GM21723 (cell line): ENCODE results near the gene FBXW12.
"Not testable (repeated sequence)": the region's sequence is repeated elsewhere in the genome, so short reads cannot be mapped to it uniquely, and the experiment has no call there.

Source experiments
- ATAC-seq: cut with Tn5 transposase; IDR thresholded peaks from one replicate; pipeline ENCODE4 v1.9.1; 2021; ENCODE audit warnings: mild to moderate bottlenecking, moderate library complexity; ENCODE audit not compliant: unreplicated experiment

Gene FBXW12, protein sequence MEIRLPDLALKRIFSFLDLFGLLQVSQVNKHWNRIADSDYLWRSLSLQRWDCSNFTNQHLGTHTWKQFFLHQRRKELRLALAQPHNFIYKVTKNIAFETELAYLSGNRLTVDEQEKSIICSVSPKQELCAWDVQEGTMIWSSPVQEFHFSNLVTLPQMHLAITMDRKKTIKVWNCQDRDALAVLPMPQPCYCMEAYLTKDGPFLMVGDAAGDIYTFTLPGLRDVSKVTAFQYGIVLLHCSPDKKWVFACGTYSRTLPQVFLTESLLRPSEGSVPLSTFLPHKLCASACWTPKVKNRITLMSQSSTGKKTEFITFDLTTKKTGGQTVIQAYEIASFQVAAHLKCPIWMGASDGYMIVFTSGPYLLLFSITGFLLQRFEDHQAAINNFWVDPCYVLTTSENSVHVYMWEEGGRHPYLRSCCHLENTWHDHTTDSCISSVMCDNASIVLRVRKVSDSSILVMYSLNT

DNA sequence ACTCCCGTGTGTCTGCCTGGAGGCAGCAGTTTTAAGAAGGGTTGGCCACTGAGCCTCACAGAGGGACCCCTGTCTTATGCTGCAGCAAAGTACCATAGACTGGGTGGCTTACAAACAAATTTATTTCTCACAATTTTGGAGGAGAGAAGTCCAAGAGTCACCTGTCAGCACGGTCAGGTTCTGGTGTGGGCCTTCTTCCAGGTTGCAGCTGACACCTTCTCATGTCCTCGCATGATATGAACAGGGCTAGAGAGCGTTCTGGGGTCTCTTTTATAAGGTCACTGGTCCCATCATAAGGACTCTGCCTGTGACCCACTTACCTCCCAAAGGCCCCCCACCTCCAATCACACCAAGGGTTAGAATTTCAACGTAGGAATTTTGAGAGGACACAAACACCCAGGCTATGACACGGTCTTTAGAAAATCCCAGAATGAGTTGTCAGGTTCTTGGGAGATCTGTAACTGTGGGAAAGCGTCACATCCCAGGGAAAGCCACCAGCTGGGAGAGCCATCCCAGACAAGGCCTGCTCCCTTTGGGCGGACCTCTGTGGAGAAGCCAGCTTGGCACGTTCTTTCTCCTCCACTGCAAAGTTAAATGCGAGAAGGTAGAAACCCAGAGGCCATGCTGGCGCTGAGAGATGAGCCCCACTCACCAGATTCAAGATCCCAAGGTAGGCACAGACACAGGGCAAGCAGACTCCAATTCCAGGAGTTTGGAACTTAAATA, at the start of gene FBXW12:
Gene FBXW12 (plus strand): TSS at position 569 of the 726 bp plus-strand sequence. CDS start 549 bp downstream, outside the sequence.
- no peak for ATAC-seq

DNA sequence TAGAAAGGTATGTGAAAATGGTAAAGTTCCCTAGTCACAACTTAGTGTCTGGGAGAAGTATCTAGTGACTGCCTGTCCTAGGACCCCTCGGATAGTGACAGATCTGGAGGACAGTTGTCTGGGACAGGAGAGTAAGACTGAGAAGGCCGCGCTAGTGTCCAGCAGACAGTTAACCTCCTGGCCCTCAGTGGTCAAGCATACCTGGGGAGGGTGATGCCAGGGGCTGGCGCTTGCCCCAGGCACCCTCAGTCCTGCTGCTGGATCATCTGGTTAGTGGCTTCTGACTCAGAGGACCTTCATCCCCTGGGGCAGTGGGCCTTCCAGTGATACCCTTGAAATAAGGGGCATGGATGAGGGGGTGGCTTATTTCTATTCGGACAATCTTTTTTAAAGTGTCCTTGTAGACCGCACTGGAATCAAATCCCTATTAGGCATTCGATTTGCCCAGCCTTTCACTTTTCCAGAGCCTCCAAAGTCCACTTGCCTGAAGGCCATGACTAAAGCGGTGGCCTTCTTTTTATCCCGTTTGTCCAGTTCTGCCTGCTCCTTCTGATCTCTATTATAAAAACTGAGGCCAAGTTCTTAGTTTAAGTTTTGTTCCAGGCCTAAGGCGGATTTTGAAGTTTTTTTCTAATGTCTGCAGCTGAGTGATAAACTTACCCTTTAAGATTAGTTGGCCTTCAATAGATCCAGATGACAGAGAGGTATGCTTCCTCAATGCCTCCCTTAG, 40.1 kb upstream of the FBXW12 start:
- not testable (repeated sequence) for ATAC-seq

DNA sequence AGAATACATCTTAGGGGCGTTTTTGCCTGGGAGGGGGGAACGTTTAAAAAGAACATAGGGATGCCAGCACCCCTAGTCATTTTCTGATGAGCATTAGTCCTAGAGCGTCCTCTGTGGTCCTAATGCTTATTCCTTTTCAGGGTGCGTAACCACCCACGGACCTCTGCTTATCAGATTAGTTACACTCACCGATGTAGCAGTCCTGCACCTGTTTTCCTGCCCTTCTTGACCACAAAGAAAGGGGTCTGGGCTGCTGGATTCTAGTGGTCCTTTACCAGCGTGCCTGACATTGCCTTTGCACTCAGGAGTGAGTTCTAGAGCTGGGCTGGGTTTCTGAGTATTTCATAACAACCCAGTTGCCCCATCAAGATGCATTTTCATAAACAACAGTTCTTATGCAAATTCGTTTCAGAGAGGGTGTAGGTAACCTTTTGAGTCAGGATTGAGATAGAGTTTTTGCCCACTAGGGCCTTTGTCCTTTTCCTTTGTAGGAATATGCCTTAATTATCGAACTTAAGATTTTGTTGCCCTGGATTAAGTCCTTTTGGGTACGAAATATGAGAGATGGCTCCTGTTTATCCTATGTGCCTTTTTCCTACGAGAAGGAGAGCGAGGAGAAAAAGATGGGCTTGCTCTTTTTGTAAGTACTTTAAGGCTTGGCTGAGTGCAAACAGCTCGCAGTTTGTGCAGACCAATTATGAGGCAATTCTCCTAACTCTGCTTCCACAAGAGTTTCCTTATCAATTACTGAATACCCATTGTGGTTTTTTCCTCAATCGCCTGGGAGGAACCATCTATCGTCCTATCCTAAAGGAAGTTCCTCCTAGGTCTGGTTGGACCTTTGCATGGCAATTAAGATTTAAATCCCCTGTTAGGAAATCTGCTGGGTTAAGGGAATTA, 38.4 kb upstream of the FBXW12 start, which contains the start of gene SPINK8:
Gene SPINK8 (minus strand): TSS at position 316 of the 900 bp plus-strand sequence. CDS start 5,320 bp downstream, outside the sequence.
- not testable (repeated sequence) for ATAC-seq

DNA sequence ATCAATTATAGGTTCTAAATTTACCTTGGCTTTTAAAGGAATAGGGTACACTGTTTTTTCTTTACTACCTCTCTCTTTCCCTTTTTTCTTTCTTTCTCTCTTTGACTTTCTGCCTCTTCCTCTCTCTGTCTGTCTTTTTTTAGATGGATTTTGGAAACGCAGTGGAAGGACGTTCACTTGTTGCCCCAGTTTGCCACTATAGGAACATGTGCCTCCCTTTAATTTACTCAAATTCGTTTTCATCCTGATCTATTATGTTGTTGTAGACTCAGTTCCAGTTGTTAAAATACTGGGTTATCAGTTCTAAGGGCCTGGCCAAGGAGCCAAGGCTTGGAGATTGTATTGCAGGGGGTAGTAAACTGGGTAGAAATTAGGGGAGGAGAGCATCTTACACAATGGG, 37.4 kb upstream of the FBXW12 start:
- no peak for ATAC-seq

DNA sequence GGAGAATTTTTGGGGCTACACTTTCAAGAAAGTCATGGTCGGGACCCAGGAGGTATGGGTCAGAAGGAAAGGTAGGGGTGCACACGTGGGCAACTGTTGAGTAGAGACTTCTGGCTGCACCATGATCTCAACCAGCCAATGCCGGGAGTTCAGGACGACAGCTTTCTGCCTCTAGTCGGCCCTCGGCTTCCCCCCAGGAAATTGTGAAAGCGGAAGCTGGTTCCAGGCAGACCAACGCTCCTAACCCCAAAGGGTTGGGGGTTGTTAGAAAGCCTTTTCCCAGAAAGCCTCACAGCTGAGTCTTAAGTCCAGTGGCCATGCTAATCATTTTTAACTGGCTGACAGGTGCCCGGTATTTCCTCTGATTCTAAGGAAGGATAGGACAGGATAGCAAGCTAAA, 36.7 kb upstream of the FBXW12 start:
- not testable (repeated sequence) for ATAC-seq

DNA sequence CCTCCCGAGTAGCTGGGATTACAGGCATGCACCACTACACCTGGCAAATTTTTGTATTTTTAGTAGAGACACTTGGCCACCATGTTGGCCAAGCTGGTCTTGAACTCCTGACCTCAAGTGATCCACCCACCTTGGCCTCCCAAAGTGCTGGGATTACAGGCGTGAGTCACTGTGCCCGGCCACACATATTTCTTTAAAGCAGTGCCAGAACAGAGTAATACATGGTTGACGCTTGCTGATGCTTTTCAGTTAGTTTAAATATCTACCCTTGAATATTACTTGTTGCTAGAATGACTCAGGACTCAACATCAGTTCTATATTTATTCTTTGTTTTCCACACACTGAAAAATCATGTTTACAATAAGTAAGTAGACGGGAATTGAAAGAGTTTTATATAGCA, 34.5 kb upstream of the FBXW12 start:
- not testable (repeated sequence) for ATAC-seq

DNA sequence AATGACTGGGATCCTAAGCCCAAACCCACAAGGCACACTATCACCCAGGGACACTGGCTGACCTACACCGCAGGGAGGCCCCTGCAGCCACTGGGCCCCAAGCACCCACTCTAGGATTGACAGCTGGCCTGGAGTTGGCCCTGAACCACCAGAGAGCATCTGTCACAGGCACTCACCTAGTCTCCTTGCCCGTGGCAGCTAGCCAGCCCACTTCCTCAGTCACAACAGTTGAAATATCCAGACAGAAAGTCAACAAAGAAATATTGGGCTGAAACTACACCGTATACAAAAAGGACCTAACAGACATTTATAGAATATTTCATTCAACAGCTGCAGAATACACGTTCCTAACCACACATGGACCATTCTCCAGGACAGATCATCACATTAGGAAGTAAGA, 33.4 kb upstream of the FBXW12 start:
- ATAC-seq: no peak

DNA sequence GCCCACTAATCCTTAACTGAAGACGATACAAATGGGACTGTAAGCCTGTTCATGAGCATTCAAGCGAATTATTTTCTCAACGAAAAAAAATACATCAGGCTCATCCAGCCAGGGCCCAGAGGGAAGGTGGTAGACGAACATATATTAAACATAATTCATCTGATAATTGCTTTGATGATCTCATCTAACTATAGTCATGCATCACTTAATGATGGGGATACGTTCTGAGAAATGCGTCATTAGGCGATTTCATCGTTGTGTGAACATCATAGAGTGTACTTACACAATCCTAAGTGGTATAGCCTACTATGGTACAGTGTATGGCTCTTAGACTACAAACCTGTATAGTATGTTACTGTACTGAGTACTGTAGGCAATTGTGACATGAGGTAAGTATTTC, 28.6 kb upstream of the FBXW12 start:
- ATAC-seq: no peak

DNA sequence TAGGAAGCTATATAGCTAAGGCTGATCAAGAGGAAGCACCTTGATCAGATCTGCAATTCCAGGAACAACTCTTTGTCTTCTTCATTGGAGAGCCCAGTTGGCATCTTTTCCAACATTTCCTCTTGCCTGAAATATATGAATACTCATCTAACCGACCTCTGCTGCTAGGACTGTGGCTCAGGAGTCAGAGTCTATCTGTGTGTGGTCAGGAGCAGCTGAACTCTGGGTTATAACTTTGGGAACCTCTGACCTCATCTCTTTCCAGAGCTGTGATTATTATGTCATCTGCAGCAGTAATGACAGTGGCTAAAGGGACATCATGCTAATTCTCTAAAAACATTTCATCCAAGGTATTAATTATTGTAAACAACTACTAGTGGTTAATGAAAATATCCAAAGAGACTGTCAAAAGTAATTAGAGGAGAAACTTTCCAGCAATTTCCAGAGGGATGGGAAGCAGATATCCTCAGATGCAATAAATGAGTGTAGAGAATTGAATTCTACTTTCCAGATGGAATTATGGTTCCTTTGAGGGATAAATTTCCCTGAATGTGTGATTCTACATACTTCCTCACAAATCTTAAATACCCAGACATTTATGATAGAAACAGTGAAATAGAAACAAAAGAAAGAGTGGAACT, 27.0 kb upstream of the FBXW12 start:
- ATAC-seq: no peak

DNA sequence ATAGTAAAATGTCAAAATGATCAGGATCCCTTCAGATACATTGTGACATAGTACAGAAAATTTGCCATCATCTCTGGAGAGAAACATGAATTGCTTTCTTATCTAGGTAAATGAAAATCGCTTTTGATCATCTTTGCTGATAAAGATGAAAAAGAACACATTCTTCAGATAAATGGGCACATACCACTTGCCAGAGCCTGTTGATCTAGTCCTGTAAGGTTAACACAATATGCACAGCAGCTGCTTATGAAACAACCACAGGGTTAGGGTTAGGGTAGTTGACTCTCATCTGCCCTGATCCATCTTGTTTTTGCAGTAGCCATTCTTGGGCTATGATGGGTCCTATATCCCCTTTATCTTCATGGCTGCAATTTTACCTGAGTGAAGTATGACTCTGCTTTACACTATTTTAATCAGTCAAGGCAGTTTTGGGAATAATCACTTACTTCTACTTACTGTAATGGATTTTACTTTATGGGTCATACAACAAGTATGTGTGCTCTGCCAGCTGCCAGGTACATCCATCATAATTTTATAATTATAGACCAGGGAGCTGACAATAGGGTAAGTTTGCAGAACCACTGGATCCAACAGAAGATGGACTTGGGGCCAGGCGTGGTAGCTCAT, 26.0 kb upstream of the FBXW12 start:
- ATAC-seq: no peak

DNA sequence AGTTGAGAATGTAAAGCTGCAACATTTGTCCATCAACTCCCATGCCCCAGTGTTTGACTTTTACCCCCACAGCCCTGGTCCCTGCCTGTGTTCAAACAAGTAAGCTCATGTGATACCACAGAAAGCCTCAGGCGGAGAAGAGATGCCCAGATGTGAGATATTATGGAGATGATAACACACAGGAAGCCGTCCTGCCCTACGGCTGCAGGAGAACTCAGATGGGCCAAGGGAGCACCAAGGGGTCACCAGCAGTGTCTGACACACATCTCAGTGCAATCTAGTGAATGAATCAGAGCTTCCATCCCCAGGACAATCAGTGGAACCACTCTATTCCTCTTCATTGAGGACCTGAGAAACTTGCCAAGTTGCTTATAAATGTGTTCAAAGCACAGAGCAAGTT, 24.5 kb upstream of the FBXW12 start:
- ATAC-seq: no peak

DNA sequence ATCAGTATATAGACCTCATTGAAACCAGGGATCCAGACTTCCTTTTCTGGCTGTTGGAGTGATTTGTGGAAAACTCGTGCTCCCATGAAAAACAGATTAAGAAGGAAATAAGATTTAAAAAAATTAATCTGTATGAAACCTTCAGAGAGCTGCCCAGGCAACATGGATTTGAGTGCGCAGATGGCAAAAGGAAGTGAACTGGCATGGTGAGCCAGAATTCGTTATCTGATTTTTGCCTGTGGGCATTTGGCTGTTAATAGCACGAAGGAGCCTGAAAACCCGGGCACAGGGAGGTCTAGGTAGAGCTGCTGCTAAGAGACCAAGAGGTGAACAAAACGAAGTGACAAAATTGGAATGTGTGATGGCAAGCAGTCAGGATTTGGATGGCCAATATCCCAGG, 19.5 kb upstream of the FBXW12 start:
- no peak for ATAC-seq

DNA sequence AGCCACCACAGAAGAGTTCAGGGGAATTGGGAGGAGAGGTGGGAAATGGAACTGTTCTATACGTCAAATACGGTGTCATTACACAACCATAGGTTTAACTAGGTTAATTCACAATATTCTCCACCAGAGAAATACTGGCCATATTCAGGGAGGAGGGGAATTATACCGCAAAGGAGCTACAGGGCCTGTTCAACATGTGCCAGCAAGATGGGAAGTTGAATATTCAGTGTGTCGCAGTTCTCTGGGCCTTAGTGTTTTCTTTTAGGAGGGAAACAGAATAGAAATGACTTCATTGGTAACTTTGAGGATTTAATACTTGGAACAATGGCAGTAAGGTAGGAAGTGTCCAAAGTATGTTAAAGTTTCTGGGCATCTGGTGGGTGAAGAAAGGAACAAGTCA, 18.0 kb upstream of the FBXW12 start:
- no peak for ATAC-seq

DNA sequence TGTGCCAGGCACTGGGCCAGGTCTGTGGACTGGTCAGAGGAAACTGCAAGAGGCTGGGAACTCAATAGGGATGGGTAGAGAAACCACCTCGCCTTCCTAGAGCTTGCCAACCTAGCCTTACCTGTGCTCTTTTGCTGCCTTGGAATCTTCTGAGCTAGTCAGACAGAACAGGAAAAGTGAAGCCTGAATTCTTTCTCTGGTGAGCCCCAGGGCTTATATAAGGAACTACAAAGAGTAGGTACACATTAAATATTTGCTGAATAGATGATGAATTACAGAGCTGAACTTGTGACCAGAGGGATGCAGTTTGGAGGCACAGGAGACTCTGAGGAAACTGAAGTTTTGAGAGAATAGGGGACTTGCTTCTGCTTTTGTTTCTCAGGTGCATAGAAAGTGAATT, 15.6 kb upstream of the FBXW12 start:
- no peak for ATAC-seq

DNA sequence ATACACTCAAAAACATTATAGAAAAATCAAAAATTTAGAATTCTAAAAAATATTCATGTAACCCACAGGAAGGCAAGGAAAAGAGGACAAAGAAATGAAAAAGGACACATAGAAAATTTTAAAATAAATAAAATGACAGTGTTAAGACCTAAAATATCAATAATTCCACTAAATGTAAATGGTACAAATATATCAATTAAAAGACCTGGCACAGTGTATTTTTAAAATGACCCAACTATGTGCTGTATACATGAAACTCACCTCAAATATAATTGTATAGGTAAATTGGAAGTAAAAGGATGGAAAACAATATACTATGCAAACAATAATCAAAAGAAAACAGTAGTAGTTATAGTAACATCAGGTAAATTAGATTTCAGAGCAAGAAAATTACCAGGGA, 10.1 kb upstream of the FBXW12 start:
- no peak for ATAC-seq

DNA sequence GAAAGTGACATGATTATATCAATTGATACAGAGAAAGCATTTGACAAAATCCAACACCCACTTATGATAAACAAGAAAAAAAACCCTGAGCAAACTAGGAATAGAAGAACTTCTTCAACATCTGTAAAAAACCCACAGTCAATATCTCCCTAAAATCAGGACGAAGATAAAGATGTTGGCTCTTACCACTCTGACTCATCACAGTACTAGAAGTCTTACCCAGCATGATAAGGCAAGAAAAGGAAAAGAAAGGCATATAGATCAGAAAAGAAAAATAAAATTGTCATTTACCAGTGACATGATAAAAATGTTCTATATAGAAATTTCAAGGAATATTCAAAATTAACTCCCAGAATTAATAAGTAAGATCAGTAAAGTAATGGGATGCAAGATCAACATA, 7.2 kb upstream of the FBXW12 start:
- ATAC-seq: no peak

DNA sequence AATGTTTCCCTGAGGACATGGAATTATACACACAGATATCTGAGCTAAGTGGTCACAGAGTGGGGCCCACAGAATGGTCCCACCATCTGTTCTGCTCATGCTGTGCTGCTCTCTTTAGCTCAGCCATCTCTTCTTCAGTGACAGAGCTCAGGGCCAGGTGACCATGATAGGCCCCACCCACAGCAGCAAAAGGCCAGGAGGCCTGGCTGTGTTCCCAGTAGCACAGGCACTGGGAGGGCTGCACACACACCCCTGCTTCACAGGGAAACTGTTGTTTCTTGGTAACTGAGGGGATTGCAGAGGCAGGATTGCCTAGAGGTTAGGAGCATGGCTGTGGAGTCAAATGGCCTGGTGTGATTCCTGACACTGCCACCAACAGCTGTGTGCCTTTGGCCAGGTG, 4.8 kb upstream of the FBXW12 start:
- ATAC-seq: no peak

DNA sequence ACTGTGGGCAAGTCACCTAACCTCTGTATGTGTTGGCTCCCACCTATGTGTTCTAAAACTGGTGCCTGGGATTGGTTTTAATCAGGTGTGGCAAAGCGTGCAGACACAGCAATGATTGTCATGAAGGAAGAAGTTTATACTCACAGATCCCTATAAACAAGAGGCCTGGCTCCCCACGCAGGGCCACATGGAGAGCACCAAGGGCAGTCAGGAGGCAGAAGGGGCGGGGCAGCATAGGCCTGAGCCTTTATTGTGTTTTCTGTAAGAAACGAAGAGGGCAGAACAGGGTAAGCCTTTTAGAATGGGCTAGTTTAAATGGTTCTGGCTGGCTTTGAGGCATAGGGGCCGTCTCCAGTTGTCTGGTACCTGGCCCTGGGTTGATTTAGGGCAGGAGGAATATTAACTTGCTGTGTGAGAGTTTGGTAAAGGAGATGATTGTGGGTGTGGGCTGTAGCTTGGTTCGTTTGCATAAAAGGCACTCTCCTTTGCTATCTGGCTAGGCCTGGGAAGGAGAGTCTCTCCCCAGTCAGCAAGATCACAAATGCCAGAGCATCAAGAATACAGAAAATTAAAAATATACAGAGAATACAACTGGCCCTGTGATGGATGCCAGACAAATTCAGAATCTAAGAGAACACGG, 2.2 kb upstream of the FBXW12 start:
- no peak for ATAC-seq

DNA sequence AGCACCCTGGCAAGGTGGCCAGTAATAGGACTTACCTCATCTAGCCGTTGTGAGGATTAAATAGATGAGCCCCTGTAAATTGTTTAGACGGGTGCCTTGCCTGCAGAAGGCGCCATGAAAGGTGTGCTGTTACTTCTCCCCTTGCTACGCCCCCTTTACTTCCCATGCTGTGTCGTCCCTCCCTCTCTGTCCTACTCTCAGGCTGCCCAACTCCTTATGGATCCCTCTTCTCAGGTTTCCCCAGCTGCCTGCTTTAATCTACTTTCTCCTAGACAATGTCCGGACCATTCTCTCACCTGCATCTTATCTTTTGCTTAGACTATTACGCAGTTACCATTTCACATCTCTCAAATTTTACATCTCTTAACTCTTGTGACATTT, 1.7 kb upstream of the FBXW12 start:
- no peak for ATAC-seq
